Measurements from ENCODE around the gene CCDC85A. TPM values are rescaled to one million over a fixed set of nuclear protein-coding genes. Genes with fewer than 3 reads are reported as not detected.

Gene CCDC85A
- polyA plus RNA-seq, 1 of the 3 experiments (the other 2 are of a cell fraction): 48.7 TPM

DNA sequence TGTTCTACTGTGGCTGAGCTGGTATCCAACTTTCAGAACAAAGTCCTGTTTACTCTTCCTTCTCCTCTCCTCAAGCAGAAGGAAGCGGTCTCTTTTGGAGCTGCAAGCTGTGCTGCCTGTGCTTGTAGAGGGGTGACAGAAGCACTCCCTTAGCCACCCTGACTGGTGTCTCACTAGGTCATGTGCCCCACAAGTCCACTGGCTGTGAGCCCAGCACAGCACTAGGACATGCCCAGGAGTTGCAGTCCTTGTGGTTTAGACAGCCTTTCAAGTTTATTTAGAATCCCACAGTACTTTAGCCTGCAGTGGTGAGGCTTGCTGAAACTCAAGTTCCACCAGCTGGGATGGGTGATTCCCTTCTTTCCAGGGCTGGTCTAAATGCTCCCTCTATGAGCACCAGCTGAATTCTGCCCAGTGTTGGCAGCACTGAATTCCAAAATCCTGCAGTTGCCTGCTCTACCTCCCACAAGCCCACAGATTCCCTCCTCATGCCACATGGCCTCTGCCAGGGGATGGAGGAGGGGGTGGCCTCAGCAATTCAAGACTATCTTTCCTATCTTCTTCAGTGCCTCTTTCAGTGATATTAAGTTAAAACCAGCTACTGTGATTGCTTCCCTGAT, 61.2 kb downstream of the CCDC85A start:
- H3K79me2 ChIP-seq (ENCODE audit: insufficient read depth): peaks cover 100% of the 10 kb centered on the region
- TF ChIP-seq USF1 (IDR thresholded peaks at IDR 0.05; ENCODE audit: borderline replicate concordance, low read depth) (peak; percentile 65; the same call in 1 of the 2 replicates), MAX (IDR thresholded peaks at IDR 0.05; ENCODE audit: low read depth) (no peak), EP300 (IDR thresholded peaks at IDR 0.05; ENCODE audit: borderline replicate concordance in 1 of 2, low read depth in 1 of 2, low read length in 1 of 2) (no peak), NFIC (IDR thresholded peaks at IDR 0.05; ENCODE audit: borderline replicate concordance) (peak; percentile 22; the same call in 1 of the 2 replicates)
- H3K9me3 ChIP-seq: no peaks in the 10 kb centered on the region
- H3K4me2 ChIP-seq: peak overlapping the region; percentile 27; the same call in 1 of the 2 replicates
- H3K4me1 ChIP-seq (ENCODE audit: control insufficient read depth in 1 of 2, insufficient read depth in 2 of 2, low read depth in 1 of 2, low read length in 1 of 2): peaks cover 6 to 17% of the 10 kb centered on the region in 2 experiments; a peak in 3 of 4 replicates
- ChIA-PET CTCF (no interaction called here), POLR2A (no interaction called here)
- peaks cover 100% of the 10 kb centered on the region for H4K20me1 ChIP-seq (ENCODE audit: insufficient read depth)
- no peak for DNase-seq
- H3K27ac ChIP-seq (ENCODE audit: low read depth in 2 of 2, low read length in 1 of 2): peak overlapping the region in 1 of 2 experiments; percentile 12; a peak in 1 of 4 replicates
- 63% methylated on average over 1 of the region's 1 CpG for WGBS (ENCODE audit: low lambda C conversion rate)
- H3K36me3 ChIP-seq (replicated peaks in 1 of 2; ENCODE audit: control insufficient read depth in 1 of 2, insufficient read depth in 2 of 2, low read length in 1 of 2): peaks cover 0 to 50% of the 10 kb centered on the region in 2 experiments
- no peak overlapping the region for H2AFZ ChIP-seq (ENCODE audit: low read depth)
- H3K27me3 ChIP-seq (ENCODE audit: insufficient read depth): no peaks in the 10 kb centered on the region
- H3F3A ChIP-seq (replicated peaks; ENCODE audit: insufficient read depth): peaks cover 26% of the 10 kb centered on the region
- H3K9me2 ChIP-seq: no peaks in the 10 kb centered on the region
- H3K4me3 ChIP-seq (ENCODE audit: low read depth in 2 of 2, low read length in 1 of 2): no peak overlapping the region
- H3K9ac ChIP-seq: no peak overlapping the region

- no peaks in the 10 kb centered on the region for H3K9me2 ChIP-seq
- H4K20me1 ChIP-seq (ENCODE audit: insufficient read depth): peaks cover 99% of the 10 kb centered on the region
- H3K4me3 ChIP-seq (ENCODE audit: low read depth in 2 of 2, low read length in 1 of 2): no peak overlapping the region
- CTCF ChIA-PET: interaction anchor here (0.9 kb wide), 1 partner anchor 22 kb away, joined by 3 read pairs; no protein-coding TSS in a partner anchor
- H3K27me3 ChIP-seq (ENCODE audit: insufficient read depth): no peaks in the 10 kb centered on the region
- H2AFZ ChIP-seq (ENCODE audit: low read depth): no peak overlapping the region
- H3K4me2 ChIP-seq: peak overlapping the region; percentile 52
- WGBS (ENCODE audit: low lambda C conversion rate): 53% methylated on average over 5 of the region's 5 CpGs
- no peaks in the 10 kb centered on the region for H3F3A ChIP-seq (replicated peaks; ENCODE audit: insufficient read depth)
- POLR2A ChIA-PET: no interaction called here
- peaks cover 0 to 18% of the 10 kb centered on the region in 2 experiments for H3K36me3 ChIP-seq (replicated peaks in 1 of 2; ENCODE audit: control insufficient read depth in 1 of 2, insufficient read depth in 2 of 2, low read length in 1 of 2)
- TF ChIP-seq TCF12 (IDR thresholded peaks at IDR 0.05): peak; percentile 53; the same call in 1 of the 2 replicates
- TF ChIP-seq MXI1 (IDR thresholded peaks at IDR 0.05; ENCODE audit: low read depth, low read length): no peak
- no peak for DNase-seq
- H3K4me1 ChIP-seq (ENCODE audit: control insufficient read depth in 1 of 2, insufficient read depth in 2 of 2, low read depth in 1 of 2, low read length in 1 of 2): peaks cover 6 to 23% of the 10 kb centered on the region in 2 experiments
- H3K27ac ChIP-seq (ENCODE audit: low read depth in 2 of 2, low read length in 1 of 2): peak overlapping the region; percentile 44 to 53
- peaks cover 100% of the 10 kb centered on the region for H3K79me2 ChIP-seq (ENCODE audit: insufficient read depth)
- no peaks in the 10 kb centered on the region for H3K9me3 ChIP-seq
- H3K9ac ChIP-seq: no peak overlapping the region
Measured at GRCh38 chr2:56248965-56249742, 65.4 kb downstream of the CCDC85A start.

DNA sequence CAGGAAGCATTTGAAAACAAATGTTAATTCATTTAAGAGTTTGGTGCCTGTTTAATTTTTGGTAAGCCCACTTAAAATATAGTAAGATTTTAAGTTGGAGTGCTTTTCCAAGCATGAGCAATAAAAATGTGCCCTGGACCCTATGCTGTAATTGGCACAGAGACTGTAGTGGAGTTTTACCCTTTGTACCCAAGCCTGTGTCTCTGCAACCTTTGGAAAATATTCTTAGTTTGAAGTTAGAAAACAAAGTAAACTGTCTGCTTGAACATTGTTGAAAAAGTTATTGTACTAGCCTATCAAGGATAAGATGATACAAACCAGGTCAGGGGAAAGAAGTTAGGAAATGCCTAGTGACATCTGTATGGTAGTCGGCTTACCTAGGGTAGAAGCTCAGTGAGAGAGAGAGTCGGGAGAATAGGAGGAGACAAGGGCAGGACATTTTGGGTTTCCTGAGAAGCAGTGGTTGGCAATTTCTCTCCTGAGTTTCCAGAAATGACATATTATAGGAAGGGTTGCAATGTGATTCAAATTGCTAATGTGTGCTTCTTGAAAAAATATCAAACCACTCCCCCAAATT, 66.5 kb downstream of the CCDC85A start:
- Histone ChIP-seq H3K4me1 (ENCODE audit: control insufficient read depth in 1 of 2, insufficient read depth in 2 of 2, low read depth in 1 of 2, low read length in 1 of 2) (peaks cover 6 to 23% of the 10 kb centered on the region in 2 experiments), H3K27ac (ENCODE audit: low read depth in 2 of 2, low read length in 1 of 2) (peak overlapping the region in 1 of 2 experiments; percentile 44; a peak in 1 of 4 replicates), H3K9me3 (no peaks in the 10 kb centered on the region), H3K9me2 (no peaks in the 10 kb centered on the region), H2AFZ (ENCODE audit: low read depth) (no peak overlapping the region), H3K36me3 (replicated peaks in 1 of 2; ENCODE audit: control insufficient read depth in 1 of 2, insufficient read depth in 2 of 2, low read length in 1 of 2) (peaks cover 0 to 22% of the 10 kb centered on the region in 2 experiments), H3K27me3 (ENCODE audit: insufficient read depth) (no peaks in the 10 kb centered on the region), H4K20me1 (ENCODE audit: insufficient read depth) (peaks cover 99% of the 10 kb centered on the region), H3K79me2 (ENCODE audit: insufficient read depth) (peaks cover 100% of the 10 kb centered on the region), H3K9ac (no peak overlapping the region), H3K4me2 (peak overlapping the region; percentile 52), H3F3A (replicated peaks; ENCODE audit: insufficient read depth) (no peaks in the 10 kb centered on the region), H3K4me3 (ENCODE audit: low read depth in 2 of 2, low read length in 1 of 2) (no peak overlapping the region)
- TF ChIP-seq MAX (IDR thresholded peaks at IDR 0.05; ENCODE audit: low read depth): no peak
- TF ChIP-seq ELF1 (IDR thresholded peaks at IDR 0.05): no peak
- no peak for TF ChIP-seq EP300 (IDR thresholded peaks at IDR 0.05; ENCODE audit: borderline replicate concordance in 1 of 2, low read depth in 1 of 2, low read length in 1 of 2)
- CTCF ChIA-PET: no interaction called here
- whole genome bisulfite sequencing (ENCODE audit: low lambda C conversion rate): 25% methylated on average over 2 of the region's 2 CpGs
- no peak for DNase-seq
- POLR2A ChIA-PET: no interaction called here

All from SK-N-SH (cell line).